ENCODE measurements around the gene SRPK1.
A peak's percentile ranks its signal among the peaks of the same experiment; 100 is the strongest.

Gene SRPK1

GRCh38 chr6:35920793-35921732 lies at the start of gene SRPK1:
Gene SRPK1 (minus strand): TSS chr6:35921098. CDS start chr6:35921056, 42 bp downstream.
- Mint-ChIP-seq H3K36me3 (ENCODE audit: low read depth) (peaks cover 14% of the 10 kb centered on the region), H3K9me3 (no peaks in the 10 kb centered on the region), H3K27me3 (no peaks in the 10 kb centered on the region), H3K27ac (peak within 1 kb of the TSS; percentile 90), H3K4me1 (ENCODE audit: low read depth) (peaks cover 28% of the 10 kb centered on the region), H3K4me3 (peak within 1 kb of the TSS; percentile 97)
- intact Hi-C loops (cut with micrococcal nuclease) = no loop called here

- Mint-ChIP-seq H3K4me1 (ENCODE audit: low read depth) (peaks cover 7% of the 10 kb centered on the region), H3K36me3 (ENCODE audit: low read depth) (no peaks in the 10 kb centered on the region), H3K27ac (no peak overlapping the region), H3K27me3 (no peaks in the 10 kb centered on the region), H3K4me3 (no peak overlapping the region), H3K9me3 (no peaks in the 10 kb centered on the region)
- intact Hi-C loops (cut with micrococcal nuclease) = no loop called here
Observed at GRCh38 chr6:35970181-35970580, 49.3 kb upstream of the SRPK1 start.

- H3K27me3 Mint-ChIP-seq = no peaks in the 10 kb centered on the region
- no peaks in the 10 kb centered on the region for H3K36me3 Mint-ChIP-seq (ENCODE audit: low read depth)
- H3K4me3 Mint-ChIP-seq = no peak overlapping the region
- intact Hi-C loops (cut with micrococcal nuclease) = no loop called here
- H3K27ac Mint-ChIP-seq = no peak overlapping the region
- H3K9me3 Mint-ChIP-seq = no peaks in the 10 kb centered on the region
- H3K4me1 Mint-ChIP-seq (ENCODE audit: low read depth) = peaks cover 7% of the 10 kb centered on the region
Observed at GRCh38 chr6:35969646-35970045, 48.7 kb upstream of the SRPK1 start.

GRCh38 chr6:35968821-35969220 lies 47.9 kb upstream of the SRPK1 start:
- no peak overlapping the region for H3K4me3 Mint-ChIP-seq
- intact Hi-C loops (cut with micrococcal nuclease) = no loop called here

GRCh38 chr6:35967076-35967774 lies 46.3 kb upstream of the SRPK1 start:
- H3K27ac Mint-ChIP-seq = no peak overlapping the region
- H3K36me3 Mint-ChIP-seq (ENCODE audit: low read depth) = no peaks in the 10 kb centered on the region
- no peaks in the 10 kb centered on the region for H3K4me1 Mint-ChIP-seq (ENCODE audit: low read depth)
- H3K4me3 Mint-ChIP-seq = no peak overlapping the region
- intact Hi-C loops (cut with micrococcal nuclease) = no loop called here
- no peaks in the 10 kb centered on the region for H3K9me3 Mint-ChIP-seq
- no peaks in the 10 kb centered on the region for H3K27me3 Mint-ChIP-seq

More at GRCh38 chr6:35968821-35969220, 47.9 kb upstream of the SRPK1 start:
- no peaks in the 10 kb centered on the region for H3K9me3 Mint-ChIP-seq
- H3K27me3 Mint-ChIP-seq = no peaks in the 10 kb centered on the region
- no peak overlapping the region for H3K27ac Mint-ChIP-seq
- no peaks in the 10 kb centered on the region for H3K36me3 Mint-ChIP-seq (ENCODE audit: low read depth)
- H3K4me1 Mint-ChIP-seq (ENCODE audit: low read depth) = peaks cover 5% of the 10 kb centered on the region

GRCh38 chr6:35962779-35963560 lies 42.1 kb upstream of the SRPK1 start:
- Mint-ChIP-seq H3K27me3 (no peaks in the 10 kb centered on the region), H3K9me3 (no peaks in the 10 kb centered on the region), H3K4me1 (ENCODE audit: low read depth) (no peaks in the 10 kb centered on the region), H3K27ac (no peak overlapping the region), H3K36me3 (ENCODE audit: low read depth) (no peaks in the 10 kb centered on the region), H3K4me3 (no peak overlapping the region)
- intact Hi-C loops (cut with micrococcal nuclease) = no loop called here

GRCh38 chr6:35960187-35960586 lies 39.3 kb upstream of the SRPK1 start:
- no peaks in the 10 kb centered on the region for H3K36me3 Mint-ChIP-seq (ENCODE audit: low read depth)
- H3K9me3 Mint-ChIP-seq = no peaks in the 10 kb centered on the region
- no peaks in the 10 kb centered on the region for H3K4me1 Mint-ChIP-seq (ENCODE audit: low read depth)
- H3K27ac Mint-ChIP-seq = no peak overlapping the region
- H3K27me3 Mint-ChIP-seq = no peaks in the 10 kb centered on the region
- intact Hi-C loops (cut with micrococcal nuclease) = no loop called here
- no peak overlapping the region for H3K4me3 Mint-ChIP-seq

- intact Hi-C loops (cut with micrococcal nuclease) = no loop called here
- H3K27me3 Mint-ChIP-seq = no peaks in the 10 kb centered on the region
Observed at GRCh38 chr6:35955970-35956369, 35.1 kb upstream of the SRPK1 start.

GRCh38 chr6:35955521-35955920 lies 34.6 kb upstream of the SRPK1 start:
- Mint-ChIP-seq H3K9me3 (no peaks in the 10 kb centered on the region), H3K27me3 (no peaks in the 10 kb centered on the region), H3K4me3 (no peak overlapping the region), H3K27ac (no peak overlapping the region), H3K4me1 (ENCODE audit: low read depth) (peaks cover 13% of the 10 kb centered on the region), H3K36me3 (ENCODE audit: low read depth) (no peaks in the 10 kb centered on the region)
- intact Hi-C loops (cut with micrococcal nuclease) = no loop called here

More at GRCh38 chr6:35955970-35956369, 35.1 kb upstream of the SRPK1 start:
- Mint-ChIP-seq H3K4me1 (ENCODE audit: low read depth) (peaks cover 13% of the 10 kb centered on the region), H3K9me3 (no peaks in the 10 kb centered on the region), H3K27ac (no peak overlapping the region), H3K4me3 (no peak overlapping the region), H3K36me3 (ENCODE audit: low read depth) (no peaks in the 10 kb centered on the region)

- H3K36me3 Mint-ChIP-seq (ENCODE audit: low read depth) = no peaks in the 10 kb centered on the region
- no peaks in the 10 kb centered on the region for H3K27me3 Mint-ChIP-seq
- intact Hi-C loops (cut with micrococcal nuclease) = no loop called here
- H3K4me1 Mint-ChIP-seq (ENCODE audit: low read depth) = peaks cover 13% of the 10 kb centered on the region
- H3K9me3 Mint-ChIP-seq = no peaks in the 10 kb centered on the region
- no peak overlapping the region for H3K4me3 Mint-ChIP-seq
- H3K27ac Mint-ChIP-seq = no peak overlapping the region
Observed at GRCh38 chr6:35955071-35955470, 34.2 kb upstream of the SRPK1 start.

GRCh38 chr6:35954333-35954732 lies 33.4 kb upstream of the SRPK1 start:
- intact Hi-C loops (cut with micrococcal nuclease) = no loop called here
- Mint-ChIP-seq H3K27me3 (no peaks in the 10 kb centered on the region), H3K36me3 (ENCODE audit: low read depth) (no peaks in the 10 kb centered on the region), H3K9me3 (no peaks in the 10 kb centered on the region), H3K4me3 (no peak overlapping the region), H3K4me1 (ENCODE audit: low read depth) (peaks cover 13% of the 10 kb centered on the region), H3K27ac (no peak overlapping the region)

GRCh38 chr6:35948725-35949124 lies 27.8 kb upstream of the SRPK1 start:
- Mint-ChIP-seq H3K9me3 (no peaks in the 10 kb centered on the region), H3K4me3 (no peak overlapping the region), H3K27me3 (no peaks in the 10 kb centered on the region), H3K27ac (no peak overlapping the region), H3K4me1 (ENCODE audit: low read depth) (peaks cover 13% of the 10 kb centered on the region), H3K36me3 (ENCODE audit: low read depth) (no peaks in the 10 kb centered on the region)
- intact Hi-C loops (cut with micrococcal nuclease) = no loop called here

- Mint-ChIP-seq H3K27ac (no peak overlapping the region), H3K9me3 (peaks cover 16% of the 10 kb centered on the region), H3K4me1 (ENCODE audit: low read depth) (no peaks in the 10 kb centered on the region), H3K36me3 (ENCODE audit: low read depth) (no peaks in the 10 kb centered on the region), H3K4me3 (no peak overlapping the region), H3K27me3 (no peaks in the 10 kb centered on the region)
- intact Hi-C loops (cut with micrococcal nuclease) = no loop called here
Observed at GRCh38 chr6:35945650-35946025, 24.7 kb upstream of the SRPK1 start.

- H3K36me3 Mint-ChIP-seq (ENCODE audit: low read depth) = no peaks in the 10 kb centered on the region
- intact Hi-C loops (cut with micrococcal nuclease) = no loop called here
- no peak overlapping the region for H3K27ac Mint-ChIP-seq
- H3K9me3 Mint-ChIP-seq = peaks cover 27% of the 10 kb centered on the region
- H3K27me3 Mint-ChIP-seq = no peaks in the 10 kb centered on the region
- H3K4me3 Mint-ChIP-seq = no peak overlapping the region
- H3K4me1 Mint-ChIP-seq (ENCODE audit: low read depth) = no peaks in the 10 kb centered on the region
Observed at GRCh38 chr6:35943390-35943789, 22.5 kb upstream of the SRPK1 start.

Data from dendritic cell treated with granulocyte-macrophage colony-stimulating factor and Interleukin-4, amounts not matched to agents 40 ng/mL and 50 ng/mL, for 4 days (primary cell).